ENCODE data around the gene AP4M1.
"Not testable (repeated sequence)": the region's sequence is repeated elsewhere in the genome, so short reads cannot be mapped to it uniquely, and the experiment has no call there.

AP4M1 gene

GRCh38 chr7:100142461-100142860, 41.0 kb downstream of the AP4M1 start:
- H3K4me3 Mint-ChIP-seq = no peak overlapping the region
- no peaks in the 10 kb centered on the region for H3K9me3 Mint-ChIP-seq
- no peaks in the 10 kb centered on the region for H3K36me3 Mint-ChIP-seq
- H3K27ac Mint-ChIP-seq = no peak overlapping the region
- DNase-seq = no peak
- CTCF ChIA-PET = interaction anchor here (0.6 to 2.0 kb wide), 4 partner anchors 10 to 265 kb away, joined by 3 to 10 read pairs (median 4); no protein-coding TSS in a partner anchor
- peaks cover 19% of the 10 kb centered on the region for H3K4me1 Mint-ChIP-seq
- peaks cover 8% of the 10 kb centered on the region for H3K27me3 Mint-ChIP-seq

DNA sequence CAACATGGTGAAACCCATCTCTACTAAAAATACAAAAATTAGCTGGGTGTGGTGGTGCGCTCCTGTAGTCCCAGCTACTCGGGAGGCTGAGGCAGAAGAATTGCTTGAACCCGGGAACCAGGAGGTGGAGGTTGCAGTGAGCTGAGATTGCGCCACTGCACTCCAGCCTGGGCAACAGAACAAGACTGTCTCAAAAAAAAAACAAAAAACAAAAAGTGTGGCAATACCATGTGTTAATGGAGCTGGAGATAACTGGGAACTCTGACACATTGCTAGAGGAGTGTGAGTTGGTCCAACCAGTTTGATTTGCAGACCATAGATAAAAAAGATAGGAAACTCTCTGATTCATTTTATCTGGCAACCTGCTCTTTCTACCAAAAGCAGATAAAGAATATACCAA, 44.9 kb downstream of the AP4M1 start:
- H3K4me3 Mint-ChIP-seq, H3K27me3 Mint-ChIP-seq, H3K9me3 Mint-ChIP-seq, DNase-seq, H3K27ac Mint-ChIP-seq: not testable (repeated sequence)
- peaks cover 28% of the 10 kb centered on the region for H3K4me1 Mint-ChIP-seq
- H3K36me3 Mint-ChIP-seq = peaks cover 14% of the 10 kb centered on the region
- CTCF ChIA-PET = interaction anchor here (2.2 to 2.7 kb wide), 2 partner anchors 8 to 13 kb away, joined by 11 to 13 read pairs; no protein-coding TSS in a partner anchor

DNA sequence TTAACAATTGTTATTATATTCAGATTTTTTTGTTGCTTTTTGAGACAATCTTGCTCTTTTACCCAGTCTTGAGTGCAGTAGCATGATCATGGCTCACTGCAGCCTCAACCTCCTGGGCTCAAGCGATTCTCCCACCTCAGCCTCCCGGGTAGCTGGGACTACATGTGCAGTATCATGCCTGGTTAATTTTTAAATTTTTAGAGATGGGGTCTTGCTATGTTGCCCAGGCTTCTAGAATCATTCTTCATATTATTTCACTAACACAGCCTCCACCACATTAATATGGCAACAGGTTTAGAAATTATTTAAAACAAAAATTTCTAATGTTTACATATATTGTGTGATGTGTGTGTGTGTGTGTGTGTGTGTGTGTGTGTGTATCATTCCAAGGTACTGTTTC, 45.8 kb downstream of the AP4M1 start:
- H3K9me3 Mint-ChIP-seq = no peaks in the 10 kb centered on the region
- peak overlapping the region; percentile 90 for H3K27ac Mint-ChIP-seq
- H3K4me1 Mint-ChIP-seq = peaks cover 33% of the 10 kb centered on the region

DNA sequence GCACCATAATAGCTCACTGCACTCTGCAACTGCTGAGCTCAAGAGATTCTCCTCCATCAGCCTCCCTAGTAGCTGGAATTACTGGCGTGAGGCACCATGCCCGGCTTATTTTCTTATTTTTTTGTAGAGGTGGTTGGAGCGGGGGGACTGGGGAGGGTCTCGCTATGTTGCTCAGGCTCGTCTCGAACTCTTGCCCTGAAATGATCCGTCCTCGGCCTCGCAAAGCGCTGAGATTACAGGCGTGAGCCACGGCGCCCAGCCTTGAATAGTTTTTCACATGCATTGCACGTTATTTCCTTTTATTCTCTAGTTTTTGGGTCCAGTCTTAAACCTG, 46.7 kb downstream of the AP4M1 start:
- CTCF ChIA-PET = interaction anchor here (0.9 to 2.7 kb wide), 5 partner anchors 10 to 69 kb away, joined by 3 to 13 read pairs (median 9); partner anchors contain the start of gene GAL3ST4
- Mint-ChIP-seq H3K36me3 (peaks cover 29% of the 10 kb centered on the region), H3K4me1 (peaks cover 42% of the 10 kb centered on the region), H3K4me3 (peak overlapping the region; percentile 96), H3K9me3 (no peaks in the 10 kb centered on the region), H3K27ac (peak overlapping the region; percentile 90), H3K27me3 (no peaks in the 10 kb centered on the region)
- DNase-seq = no peak

More for the DNA sequence above, 45.8 kb downstream of the AP4M1 start:
- Mint-ChIP-seq H3K4me3 (no peak overlapping the region), H3K27me3 (no peaks in the 10 kb centered on the region), H3K36me3 (peaks cover 21% of the 10 kb centered on the region)
- no peak for DNase-seq
- CTCF ChIA-PET = interaction anchor here (0.9 to 2.7 kb wide), 3 partner anchors 9 to 17 kb away, joined by 3 to 13 read pairs (median 11); no protein-coding TSS in a partner anchor

GRCh38 chr7:100148559-100149328, 47.3 kb downstream of the AP4M1 start, which contains the start of gene LAMTOR4:
Gene LAMTOR4 (plus strand): TSS chr7:100148918. CDS start chr7:100148973, 55 bp downstream.
- DNase-seq = peak; percentile 99
- peak within 1 kb of the TSS; percentile 96 for H3K4me3 Mint-ChIP-seq
- H3K4me1 Mint-ChIP-seq = peaks cover 48% of the 10 kb centered on the region
- H3K27me3 Mint-ChIP-seq = no peaks in the 10 kb centered on the region
- CTCF ChIA-PET = interaction anchor here (1.0 to 2.7 kb wide), 3 partner anchors 11 to 69 kb away, joined by 3 to 13 read pairs (median 9); partner anchors contain the start of gene GAL3ST4
- H3K9me3 Mint-ChIP-seq = no peaks in the 10 kb centered on the region
- peak within 1 kb of the TSS; percentile 90 for H3K27ac Mint-ChIP-seq
- peaks cover 33% of the 10 kb centered on the region for H3K36me3 Mint-ChIP-seq

DNA sequence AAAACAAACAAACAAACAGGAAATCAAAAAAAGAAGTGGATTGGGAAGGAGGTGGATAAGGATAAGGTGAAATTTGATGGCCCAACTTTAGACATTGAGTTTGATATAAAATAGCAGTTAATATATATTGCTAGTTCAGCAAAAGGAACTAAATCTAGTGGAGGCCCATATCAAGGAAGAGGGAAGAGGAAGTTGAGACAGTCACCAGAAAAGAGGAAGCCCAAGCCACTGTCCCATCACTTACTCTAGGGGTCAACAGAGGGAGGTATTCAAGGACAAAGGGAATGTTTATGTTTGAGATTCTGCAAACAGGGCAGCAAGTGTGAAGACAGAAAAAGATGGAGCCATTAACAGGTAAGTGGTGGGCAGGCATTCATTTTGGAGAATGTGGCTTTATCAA, 51.0 kb downstream of the AP4M1 start:
- CTCF ChIA-PET = interaction anchor here (0.9 kb wide), 1 partner anchor 58 kb away, joined by 3 read pairs; no protein-coding TSS in a partner anchor
- H3K27ac Mint-ChIP-seq = peak overlapping the region; percentile 55
- H3K4me3 Mint-ChIP-seq = no peak overlapping the region
- H3K27me3 Mint-ChIP-seq = no peaks in the 10 kb centered on the region
- DNase-seq = no peak
- no peaks in the 10 kb centered on the region for H3K9me3 Mint-ChIP-seq
- H3K36me3 Mint-ChIP-seq = peaks cover 54% of the 10 kb centered on the region
- H3K4me1 Mint-ChIP-seq = peaks cover 74% of the 10 kb centered on the region

DNA sequence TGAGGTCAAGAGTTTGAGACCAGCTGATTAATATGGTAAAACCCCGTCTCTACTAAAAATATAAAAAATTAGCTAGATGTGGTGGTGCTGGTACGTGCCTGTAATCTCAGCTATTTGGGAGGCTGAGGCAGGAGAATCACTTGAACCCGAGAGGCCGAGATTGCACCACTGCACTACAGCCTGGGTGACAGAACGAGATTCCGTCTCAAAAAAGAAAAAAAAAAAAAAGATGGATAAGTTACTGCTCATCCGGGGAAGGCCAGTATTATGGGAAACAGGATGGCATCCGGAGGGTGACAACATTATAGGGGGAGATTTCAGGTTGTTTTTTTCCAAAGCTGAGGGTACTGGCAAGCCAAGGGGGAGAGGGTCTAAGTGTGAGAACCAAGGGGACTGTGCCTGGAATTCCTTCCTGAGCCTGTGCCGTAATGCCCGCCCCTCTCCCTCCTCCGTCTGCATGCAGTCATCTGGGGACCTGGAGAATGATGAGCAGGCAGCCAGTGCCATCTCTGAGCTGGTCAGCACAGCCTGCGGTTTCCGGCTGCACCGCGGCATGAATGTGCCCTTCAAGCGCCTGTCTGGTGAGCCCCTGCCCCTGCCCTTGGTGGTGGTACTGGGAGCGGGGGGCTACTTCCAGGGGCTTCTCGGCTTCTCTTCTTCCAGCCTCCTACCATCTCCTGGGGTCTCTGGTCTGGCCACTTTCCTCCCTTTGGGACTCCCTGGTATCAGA, 51.7 kb downstream of the AP4M1 start:
- no peaks in the 10 kb centered on the region for H3K9me3 Mint-ChIP-seq

GRCh38 chr7:100153708-100154535, 52.5 kb downstream of the AP4M1 start:
- CTCF ChIA-PET = no interaction called here
- Mint-ChIP-seq H3K4me3 (no peak overlapping the region), H3K4me1 (peaks cover 71% of the 10 kb centered on the region), H3K27me3 (no peaks in the 10 kb centered on the region), H3K27ac (peak overlapping the region; percentile 64), H3K36me3 (peaks cover 55% of the 10 kb centered on the region), H3K9me3 (no peaks in the 10 kb centered on the region)
- DNase-seq = no peak

More for the DNA sequence above, 51.7 kb downstream of the AP4M1 start:
- H3K4me3 Mint-ChIP-seq = no peak overlapping the region
- CTCF ChIA-PET = no interaction called here
- peaks cover 58% of the 10 kb centered on the region for H3K36me3 Mint-ChIP-seq
- DNase-seq = no peak
- H3K4me1 Mint-ChIP-seq = peaks cover 74% of the 10 kb centered on the region
- H3K27ac Mint-ChIP-seq = no peak overlapping the region
- H3K27me3 Mint-ChIP-seq = no peaks in the 10 kb centered on the region

GRCh38 chr7:100154651-100155491, 53.4 kb downstream of the AP4M1 start:
- Mint-ChIP-seq H3K27ac (no peak overlapping the region), H3K4me1 (peaks cover 80% of the 10 kb centered on the region), H3K27me3 (no peaks in the 10 kb centered on the region), H3K4me3 (no peak overlapping the region), H3K36me3 (peaks cover 57% of the 10 kb centered on the region), H3K9me3 (no peaks in the 10 kb centered on the region)
- CTCF ChIA-PET = no interaction called here
- no peak for DNase-seq

DNA sequence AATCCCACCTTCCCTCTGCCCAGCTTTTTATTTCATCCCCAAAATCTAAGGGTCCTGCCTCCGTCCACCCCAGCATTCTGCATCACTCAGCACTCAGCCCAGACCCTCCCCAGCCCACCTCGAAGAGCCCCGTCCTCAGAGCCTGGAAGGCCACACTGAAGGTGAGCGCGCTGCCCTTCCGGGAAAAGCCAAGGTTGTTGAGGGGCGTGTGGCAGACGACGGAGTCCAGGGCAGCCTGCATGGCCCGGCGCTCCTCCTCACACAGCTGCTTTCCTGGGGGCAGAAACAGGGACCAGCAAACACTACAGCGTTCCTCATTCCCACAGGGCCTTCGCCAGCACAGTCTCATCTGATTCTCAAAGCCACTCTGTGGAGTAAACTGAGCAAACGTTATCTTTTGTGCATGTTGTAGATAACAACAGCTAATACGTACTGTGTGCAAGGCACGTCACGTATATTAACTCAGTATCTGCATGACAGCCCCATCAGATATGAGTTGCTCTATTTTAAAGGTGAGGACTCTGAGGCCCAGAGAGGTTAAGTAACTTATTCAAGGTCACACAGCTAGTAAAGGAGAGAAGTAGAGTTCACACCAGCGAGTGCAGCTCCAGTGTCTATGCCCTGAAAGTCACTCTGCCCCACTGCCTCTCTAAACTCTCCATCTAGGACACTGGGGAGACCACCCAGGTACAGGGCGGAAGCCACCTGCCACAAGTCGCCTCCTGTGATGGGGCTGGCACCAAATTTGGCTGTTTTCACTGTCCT, 54.3 kb downstream of the AP4M1 start:
- no peaks in the 10 kb centered on the region for H3K27me3 Mint-ChIP-seq
- no peak overlapping the region for H3K4me3 Mint-ChIP-seq
- no peaks in the 10 kb centered on the region for H3K9me3 Mint-ChIP-seq
- H3K4me1 Mint-ChIP-seq = peaks cover 73% of the 10 kb centered on the region
- CTCF ChIA-PET = interaction anchor here (2.5 kb wide), 1 partner anchor 23 kb away, joined by 7 read pairs; no protein-coding TSS in a partner anchor
- peak overlapping the region; percentile 82 for H3K27ac Mint-ChIP-seq
- H3K36me3 Mint-ChIP-seq = peaks cover 55% of the 10 kb centered on the region
- DNase-seq = no peak

DNA sequence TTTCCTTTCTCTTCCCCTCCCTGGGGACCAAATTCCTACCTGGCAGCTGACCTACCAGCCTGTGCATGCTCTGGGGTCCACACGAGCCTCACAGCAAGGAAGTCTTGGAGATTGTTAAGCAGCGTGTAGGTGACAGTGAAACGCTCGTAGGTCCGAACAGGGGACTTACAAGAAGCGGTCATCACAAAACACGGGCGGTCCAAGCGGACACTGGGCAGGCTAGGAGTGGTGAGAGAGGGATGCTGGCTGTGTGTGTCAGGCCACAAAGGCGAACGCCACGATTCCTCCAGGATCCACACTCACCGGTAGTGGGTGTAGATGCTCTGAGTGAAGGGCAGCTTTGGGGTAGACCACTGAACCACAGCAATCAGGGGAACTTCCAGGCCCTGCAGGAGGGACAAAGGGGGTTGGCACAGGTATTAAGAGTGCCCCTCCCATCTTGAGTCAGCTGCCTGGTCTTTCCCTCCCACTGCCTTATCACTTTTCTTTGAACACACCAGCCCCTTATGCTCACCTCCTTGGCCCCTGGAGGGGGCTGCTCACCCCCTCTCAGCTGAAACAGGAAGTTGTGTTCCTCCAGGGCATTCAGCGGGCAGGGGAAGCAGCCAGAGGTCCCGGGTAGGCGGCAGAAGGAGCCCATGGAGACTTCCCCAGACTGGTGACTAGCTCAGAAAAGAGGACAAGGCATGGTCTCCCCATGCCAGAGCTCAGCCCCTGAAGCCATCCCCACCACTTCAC, 55.1 kb downstream of the AP4M1 start:
- Mint-ChIP-seq H3K27ac (peak overlapping the region; percentile 82), H3K4me1 (peaks cover 68% of the 10 kb centered on the region), H3K9me3 (no peaks in the 10 kb centered on the region), H3K36me3 (peaks cover 53% of the 10 kb centered on the region), H3K27me3 (no peaks in the 10 kb centered on the region), H3K4me3 (peak overlapping the region; percentile 89)
- CTCF ChIA-PET = interaction anchor here (2.5 kb wide), 1 partner anchor 24 kb away, joined by 7 read pairs; no protein-coding TSS in a partner anchor
- peak; percentile 34 for DNase-seq

GRCh38 chr7:100157069-100157333, 55.6 kb downstream of the AP4M1 start:
- Mint-ChIP-seq H3K4me1 (peaks cover 68% of the 10 kb centered on the region), H3K27ac (peak overlapping the region; percentile 82), H3K4me3 (peak overlapping the region; percentile 89)

More at GRCh38 chr7:100157069-100157333, 55.6 kb downstream of the AP4M1 start:
- Mint-ChIP-seq H3K27me3 (no peaks in the 10 kb centered on the region), H3K36me3 (peaks cover 48% of the 10 kb centered on the region), H3K9me3 (no peaks in the 10 kb centered on the region)
- DNase-seq = no peak
- CTCF ChIA-PET = interaction anchor here (2.5 kb wide), 1 partner anchor 24 kb away, joined by 7 read pairs; no protein-coding TSS in a partner anchor

Measured in activated naive CD4-positive, alpha-beta T cell treated with anti-CD3 and anti-CD28 coated beads, Interleukin-2, amount 10 ng/mL, durations not matched to agents 7 days and 5 days (primary cell).